ENCODE data around the gene WDSUB1.

WDSUB1 gene

GRCh38 chr2:159285929-159286708, at the start of gene WDSUB1:
WDSUB1 (minus strand) TSS chr2:159286703; CDS start chr2:159283069, 3,634 bp downstream.
- DNase-seq = peak; percentile 26 to 31

- no peak for DNase-seq
Measured at GRCh38 chr2:159326569-159327255, 40.2 kb upstream of the WDSUB1 start.

- DNase-seq = no peak
Measured at GRCh38 chr2:159322419-159322818, 35.9 kb upstream of the WDSUB1 start.

- DNase-seq = no peak
Measured at GRCh38 chr2:159317392-159318088, 31.0 kb upstream of the WDSUB1 start.

GRCh38 chr2:159307942-159308341, 21.4 kb upstream of the WDSUB1 start:
- DNase-seq = no peak

GRCh38 chr2:159300586-159300985, 14.1 kb upstream of the WDSUB1 start:
- no peak for DNase-seq

- DNase-seq = no peak
Measured at GRCh38 chr2:159298967-159299366, 12.5 kb upstream of the WDSUB1 start.

- no peak for DNase-seq
Measured at GRCh38 chr2:159297042-159297707, 10.7 kb upstream of the WDSUB1 start.

GRCh38 chr2:159292157-159292556, 5.7 kb upstream of the WDSUB1 start:
- no peak for DNase-seq

- peak in 1 of 2 donors; percentile 2 for DNase-seq
Measured at GRCh38 chr2:159290289-159290907, 3.9 kb upstream of the WDSUB1 start.

- no peak for DNase-seq
Measured at GRCh38 chr2:159287733-159288132, 1.2 kb upstream of the WDSUB1 start.

- peak; percentile 98 to 99 for DNase-seq
Measured at GRCh38 chr2:159286709-159287441, 372 bp upstream of the WDSUB1 start.

GRCh38 chr2:159285433-159285832, 1.1 kb downstream of the WDSUB1 start:
- DNase-seq = no peak

- DNase-seq = no peak
Measured at GRCh38 chr2:159283529-159283928, 3.0 kb downstream of the WDSUB1 start.

- no peak for DNase-seq
Measured at GRCh38 chr2:159281002-159281401, 5.5 kb downstream of the WDSUB1 start.

- DNase-seq = no peak
Measured at GRCh38 chr2:159279700-159280099, 6.8 kb downstream of the WDSUB1 start.

- no peak for DNase-seq
Measured at GRCh38 chr2:159275111-159275510, 11.4 kb downstream of the WDSUB1 start.

GRCh38 chr2:159272156-159272555, 14.3 kb downstream of the WDSUB1 start:
- no peak for DNase-seq

GRCh38 chr2:159270744-159271379, 15.6 kb downstream of the WDSUB1 start:
- no peak for DNase-seq

- no peak for DNase-seq
Measured at GRCh38 chr2:159267921-159268320, 18.6 kb downstream of the WDSUB1 start.

GRCh38 chr2:159266554-159266953, 19.9 kb downstream of the WDSUB1 start:
- DNase-seq = no peak

Measured in activated CD4-positive, alpha-beta T cell treated with anti-CD3 and anti-CD28 coated beads for 4 hours (primary cell).